OCI-LY1 (cell line): ENCODE data around the gene ZNF467.

ENCODE experiments used
- EZH2 ChIP-seq: fragments of 200-600 bp; sonication (generic), shearing (Covaris generic); IDR thresholded peaks from 2 replicates; pipeline ENCODE4 v1.8.0; 2017; ENCODE audit warnings: borderline replicate concordance, mixed run types, mild to moderate bottlenecking, antibody characterized with exemption, low read length, moderate library complexity, mixed read lengths
- TF ChIP-seq, protein P1 (sequence below): fragments of 200-600 bp; sonication (generic), shearing (Covaris generic); IDR thresholded peaks from 2 replicates; pipeline ENCODE4 v1.5.1; 2017; ENCODE audit warnings: mild to moderate bottlenecking, antibody characterized with exemption, low read length, moderate library complexity, mixed read lengths

DNA sequence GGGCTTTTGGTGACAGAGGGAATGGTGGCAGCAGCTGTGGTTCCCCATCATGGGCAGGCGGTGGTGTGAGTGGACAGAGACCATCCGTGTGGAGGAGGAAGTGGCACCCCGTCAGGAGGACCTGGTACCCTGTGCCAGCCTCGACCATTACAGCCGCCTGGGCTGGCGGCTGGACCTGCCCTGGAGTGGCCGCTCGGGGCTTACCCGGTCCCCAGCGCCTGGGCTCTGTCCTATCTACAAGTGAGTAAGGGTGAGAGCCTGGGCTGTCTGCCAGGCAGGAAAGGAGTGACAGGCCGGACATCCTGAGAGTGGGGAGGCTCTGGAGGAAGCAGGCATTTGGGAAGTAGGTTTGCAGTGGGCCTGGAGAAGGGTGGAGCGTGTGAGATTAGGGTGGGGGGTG, 2.9 kb upstream of the ZNF467 start:
- TF ChIP-seq, protein P1, sequence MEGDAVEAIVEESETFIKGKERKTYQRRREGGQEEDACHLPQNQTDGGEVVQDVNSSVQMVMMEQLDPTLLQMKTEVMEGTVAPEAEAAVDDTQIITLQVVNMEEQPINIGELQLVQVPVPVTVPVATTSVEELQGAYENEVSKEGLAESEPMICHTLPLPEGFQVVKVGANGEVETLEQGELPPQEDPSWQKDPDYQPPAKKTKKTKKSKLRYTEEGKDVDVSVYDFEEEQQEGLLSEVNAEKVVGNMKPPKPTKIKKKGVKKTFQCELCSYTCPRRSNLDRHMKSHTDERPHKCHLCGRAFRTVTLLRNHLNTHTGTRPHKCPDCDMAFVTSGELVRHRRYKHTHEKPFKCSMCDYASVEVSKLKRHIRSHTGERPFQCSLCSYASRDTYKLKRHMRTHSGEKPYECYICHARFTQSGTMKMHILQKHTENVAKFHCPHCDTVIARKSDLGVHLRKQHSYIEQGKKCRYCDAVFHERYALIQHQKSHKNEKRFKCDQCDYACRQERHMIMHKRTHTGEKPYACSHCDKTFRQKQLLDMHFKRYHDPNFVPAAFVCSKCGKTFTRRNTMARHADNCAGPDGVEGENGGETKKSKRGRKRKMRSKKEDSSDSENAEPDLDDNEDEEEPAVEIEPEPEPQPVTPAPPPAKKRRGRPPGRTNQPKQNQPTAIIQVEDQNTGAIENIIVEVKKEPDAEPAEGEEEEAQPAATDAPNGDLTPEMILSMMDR: no peak
- TF ChIP-seq EZH2: no peak
